Uterus (tissue), 2 donors: ENCODE data around the gene TPP2.

Experiments used
- POLR2A ChIP-seq, 2 donors: fragments of 450-650 bp; IDR thresholded peaks; one replicate each; pipeline ENCODE4 v1.6.1; 2016; ENCODE audit warnings: antibody characterized with exemption in 2 of 2, mild to moderate bottlenecking in 1 of 2, moderate library complexity in 1 of 2
- TF ChIP-seq, protein P1 (sequence below), 4 experiments: fragments of 200-600 bp in 2 of 4; fragments of 450-650 bp in 2 of 4; sonication (generic) in 2 of 4; IDR thresholded peaks; one replicate each; pipeline ENCODE4 v1.5.1; 2016 to 2019; ENCODE audit warnings: antibody characterized with exemption in 4 of 4, mild to moderate bottlenecking in 2 of 4, moderate library complexity in 1 of 4

DNA sequence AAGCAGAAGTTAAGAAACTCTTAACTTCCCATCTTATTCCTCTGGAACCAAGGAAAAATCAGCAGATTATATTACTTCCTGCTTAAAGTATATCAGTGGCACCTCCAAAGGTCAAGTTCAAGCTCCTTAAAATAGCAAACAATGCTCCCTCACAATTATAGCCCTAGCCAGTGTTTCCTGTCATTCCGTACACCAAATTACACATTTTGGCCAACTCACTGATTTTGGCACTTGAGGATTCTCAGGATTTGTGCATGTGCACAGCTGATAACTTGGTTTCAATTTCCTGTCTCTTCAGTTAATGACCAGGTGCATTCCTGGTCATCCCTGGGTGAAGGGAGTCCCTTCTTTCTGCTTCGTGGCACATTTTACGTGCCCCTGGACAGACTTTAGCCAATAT, 42.0 kb downstream of the TPP2 start:
- TF ChIP-seq, protein P1, sequence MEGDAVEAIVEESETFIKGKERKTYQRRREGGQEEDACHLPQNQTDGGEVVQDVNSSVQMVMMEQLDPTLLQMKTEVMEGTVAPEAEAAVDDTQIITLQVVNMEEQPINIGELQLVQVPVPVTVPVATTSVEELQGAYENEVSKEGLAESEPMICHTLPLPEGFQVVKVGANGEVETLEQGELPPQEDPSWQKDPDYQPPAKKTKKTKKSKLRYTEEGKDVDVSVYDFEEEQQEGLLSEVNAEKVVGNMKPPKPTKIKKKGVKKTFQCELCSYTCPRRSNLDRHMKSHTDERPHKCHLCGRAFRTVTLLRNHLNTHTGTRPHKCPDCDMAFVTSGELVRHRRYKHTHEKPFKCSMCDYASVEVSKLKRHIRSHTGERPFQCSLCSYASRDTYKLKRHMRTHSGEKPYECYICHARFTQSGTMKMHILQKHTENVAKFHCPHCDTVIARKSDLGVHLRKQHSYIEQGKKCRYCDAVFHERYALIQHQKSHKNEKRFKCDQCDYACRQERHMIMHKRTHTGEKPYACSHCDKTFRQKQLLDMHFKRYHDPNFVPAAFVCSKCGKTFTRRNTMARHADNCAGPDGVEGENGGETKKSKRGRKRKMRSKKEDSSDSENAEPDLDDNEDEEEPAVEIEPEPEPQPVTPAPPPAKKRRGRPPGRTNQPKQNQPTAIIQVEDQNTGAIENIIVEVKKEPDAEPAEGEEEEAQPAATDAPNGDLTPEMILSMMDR (IDR thresholded peaks at IDR 0.05) = no peak
- no peak for TF ChIP-seq POLR2A (IDR thresholded peaks at IDR 0.05)
